Activated CD8-positive, alpha-beta memory T cell treated with anti-CD3 and anti-CD28 coated beads, Interleukin-2, amount 50 U/mL, for 24 hours (primary cell): ENCODE results near the gene HK1.
"Not testable (repeated sequence)": the region's sequence is repeated elsewhere in the genome, so short reads cannot be mapped to it uniquely, and the experiment has no call there.

Source experiments
- DNase-seq: peaks from one replicate; pipeline ENCODE4 v3.0.0-alpha.2; 2020; ENCODE audit errors: extremely low read depth

HK1 gene

GRCh38 chr10:69278446-69278963 lies at the start of gene HK1:
Gene HK1, plus strand, starts transcription at chr10:69278496.
- no peak for DNase-seq

- no peak for DNase-seq
These were observed 48.7 kb upstream of the HK1 start for GRCh38 chr10:69229616-69229916.

- no peak for DNase-seq
These were observed 48.2 kb upstream of the HK1 start for GRCh38 chr10:69230128-69230527.

- DNase-seq: no peak
These were observed 46.0 kb upstream of the HK1 start for GRCh38 chr10:69232252-69232651.

- DNase-seq: no peak
These were observed 45.4 kb upstream of the HK1 start for GRCh38 chr10:69232736-69233480.

GRCh38 chr10:69234447-69234846 lies 43.8 kb upstream of the HK1 start:
- DNase-seq: no peak

- DNase-seq: peak; percentile 74
These were observed 40.7 kb upstream of the HK1 start for GRCh38 chr10:69237528-69238159.

- DNase-seq: no peak
These were observed 39.2 kb upstream of the HK1 start for GRCh38 chr10:69239136-69239535.

- no peak for DNase-seq
These were observed 38.4 kb upstream of the HK1 start for GRCh38 chr10:69239816-69240434.

- DNase-seq: no peak
These were observed 37.8 kb upstream of the HK1 start for GRCh38 chr10:69240455-69240854.

GRCh38 chr10:69241575-69241974 lies 36.7 kb upstream of the HK1 start:
- no peak for DNase-seq

GRCh38 chr10:69242040-69242851 lies 36.0 kb upstream of the HK1 start:
- no peak for DNase-seq

GRCh38 chr10:69242852-69243212 lies 35.5 kb upstream of the HK1 start:
- no peak for DNase-seq

- DNase-seq: no peak
These were observed 34.5 kb upstream of the HK1 start for GRCh38 chr10:69243817-69244216.

- DNase-seq: no peak
These were observed 32.3 kb upstream of the HK1 start for GRCh38 chr10:69246036-69246435.

GRCh38 chr10:69246581-69247312 lies 31.5 kb upstream of the HK1 start:
- no peak for DNase-seq

- DNase-seq: no peak
These were observed 31.0 kb upstream of the HK1 start for GRCh38 chr10:69247313-69247710.

GRCh38 chr10:69248117-69248730 lies 30.1 kb upstream of the HK1 start:
- no peak for DNase-seq

GRCh38 chr10:69250041-69250440 lies 28.3 kb upstream of the HK1 start:
- no peak for DNase-seq

GRCh38 chr10:69251417-69251816 lies 26.9 kb upstream of the HK1 start:
- not testable (repeated sequence) for DNase-seq

GRCh38 chr10:69253171-69253570 lies 25.1 kb upstream of the HK1 start:
- no peak for DNase-seq
